Thyroid gland (tissue), 4 donors: Measurements from ENCODE around the gene ADCY5.

Source experiments
- POLR2A ChIP-seq, 2 donors: fragments of 450-650 bp; IDR thresholded peaks; one replicate each; pipeline ENCODE4 v1.6.1; 2017; ENCODE audit warnings: antibody characterized with exemption in 2 of 2, mild to moderate bottlenecking in 2 of 2, moderate library complexity in 1 of 2
- TF ChIP-seq, protein P1 (sequence below), 6 experiments: fragments of 200-600 bp in 3 of 6; fragments of 450-650 bp in 3 of 6; sonication (generic) in 3 of 6; IDR thresholded peaks; one replicate each; pipeline ENCODE4 v1.5.1; 2016 to 2019; ENCODE audit warnings: antibody characterized with exemption in 6 of 6, mild to moderate bottlenecking in 2 of 6, inconsistent platforms in 1 of 6, moderate library complexity in 1 of 6

DNA sequence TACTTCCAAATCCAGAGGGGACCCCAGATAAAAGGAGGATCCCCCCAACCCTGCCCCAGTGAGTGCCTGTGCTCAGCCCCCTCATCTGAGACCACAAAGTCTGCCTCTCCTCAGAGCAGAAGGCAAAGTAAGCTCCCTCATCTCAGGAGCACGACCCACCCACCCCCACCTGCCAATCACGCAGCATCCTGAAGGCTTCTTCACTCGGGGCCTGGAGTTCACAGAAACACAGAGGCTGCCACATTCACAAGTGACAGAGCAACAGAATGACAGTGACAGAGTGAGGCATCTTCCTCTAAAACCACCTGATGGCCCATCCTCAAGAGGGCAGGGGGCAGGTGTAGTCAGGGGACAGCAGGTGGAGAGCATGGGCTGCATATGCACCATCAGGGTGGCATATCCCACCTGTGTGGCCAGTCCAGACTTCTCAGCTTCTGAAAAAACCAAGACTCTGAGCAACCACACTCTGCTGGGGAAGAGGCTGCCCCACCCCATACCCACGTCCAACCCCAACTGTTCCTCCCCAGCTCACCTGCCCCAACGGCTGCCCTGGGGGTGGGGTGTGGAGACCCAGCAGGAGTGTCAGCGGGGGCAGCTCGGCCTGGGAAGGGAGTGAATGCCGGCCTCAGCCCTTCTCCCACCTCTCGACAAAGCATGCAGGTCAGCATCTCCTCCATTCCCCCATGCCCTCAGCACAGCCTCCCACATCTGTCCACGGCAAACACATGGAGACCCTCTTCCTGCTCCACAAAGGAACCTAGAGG lies 19.3 kb downstream of the ADCY5 start:
- TF ChIP-seq, protein P1, sequence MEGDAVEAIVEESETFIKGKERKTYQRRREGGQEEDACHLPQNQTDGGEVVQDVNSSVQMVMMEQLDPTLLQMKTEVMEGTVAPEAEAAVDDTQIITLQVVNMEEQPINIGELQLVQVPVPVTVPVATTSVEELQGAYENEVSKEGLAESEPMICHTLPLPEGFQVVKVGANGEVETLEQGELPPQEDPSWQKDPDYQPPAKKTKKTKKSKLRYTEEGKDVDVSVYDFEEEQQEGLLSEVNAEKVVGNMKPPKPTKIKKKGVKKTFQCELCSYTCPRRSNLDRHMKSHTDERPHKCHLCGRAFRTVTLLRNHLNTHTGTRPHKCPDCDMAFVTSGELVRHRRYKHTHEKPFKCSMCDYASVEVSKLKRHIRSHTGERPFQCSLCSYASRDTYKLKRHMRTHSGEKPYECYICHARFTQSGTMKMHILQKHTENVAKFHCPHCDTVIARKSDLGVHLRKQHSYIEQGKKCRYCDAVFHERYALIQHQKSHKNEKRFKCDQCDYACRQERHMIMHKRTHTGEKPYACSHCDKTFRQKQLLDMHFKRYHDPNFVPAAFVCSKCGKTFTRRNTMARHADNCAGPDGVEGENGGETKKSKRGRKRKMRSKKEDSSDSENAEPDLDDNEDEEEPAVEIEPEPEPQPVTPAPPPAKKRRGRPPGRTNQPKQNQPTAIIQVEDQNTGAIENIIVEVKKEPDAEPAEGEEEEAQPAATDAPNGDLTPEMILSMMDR (IDR thresholded peaks at IDR 0.05), result no peak
- TF ChIP-seq POLR2A (IDR thresholded peaks at IDR 0.05), result no peak
